Measurements from ENCODE around the gene GPR119. TPM values are rescaled to one million over a fixed set of nuclear protein-coding genes. Genes with fewer than 3 reads are reported as not detected.

GPR119 gene
- total and polyA plus RNA-seq, 2 of the 4 experiments (the other 2 are of a cell fraction), result not detected

GRCh38 chrX:130351567-130351966 lies 33.9 kb downstream of the GPR119 start:
- Histone ChIP-seq H3K79me1 (ENCODE audit: low read depth in 1 of 2, low read length in 2 of 2) (no peaks in the 10 kb centered on the region), H3K4me3 (ENCODE audit: insufficient read depth, low read depth, low read length) (no peak overlapping the region), H2BK5ac (ENCODE audit: low read depth, low read length, poor library complexity, severe bottlenecking) (no peak overlapping the region), H3K56ac (ENCODE audit: extremely low read depth, insufficient read depth, low read length) (no peak overlapping the region), H2BK120ac (ENCODE audit: low read depth, low read length) (no peak overlapping the region), H4K8ac (ENCODE audit: low read depth in 2 of 2, low read length in 2 of 2) (no peak overlapping the region), H3K18ac (ENCODE audit: low read depth, low read length) (no peak overlapping the region), H3K4me1 (ENCODE audit: control insufficient read depth, insufficient read depth, low read length) (no peaks in the 10 kb centered on the region), H3K27me3 (ENCODE audit: control insufficient read depth, insufficient read depth, low read length) (no peaks in the 10 kb centered on the region), H3K4ac (ENCODE audit: low read depth, low read length) (no peak overlapping the region), H2BK20ac (ENCODE audit: low read depth, low read length) (no peak overlapping the region), H2AK9ac (replicated peaks; ENCODE audit: low read depth, low read length, poor library complexity) (no peak overlapping the region), H3K36me3 (ENCODE audit: control insufficient read depth, insufficient read depth, low read length) (no peaks in the 10 kb centered on the region), H3K9me1 (ENCODE audit: insufficient read depth, low read length) (no peaks in the 10 kb centered on the region), H3K4me2 (ENCODE audit: low read depth, low read length) (no peak overlapping the region), H2AK5ac (ENCODE audit: low read depth, low read length) (no peak overlapping the region), H2AFZ (replicated peaks; ENCODE audit: low read length, poor library complexity) (no peak overlapping the region), H4K5ac (ENCODE audit: low read depth, low read length) (no peak overlapping the region), H3K9me3 (ENCODE audit: control insufficient read depth, insufficient read depth, low read length) (no peaks in the 10 kb centered on the region), H3K9ac (ENCODE audit: low read depth, low read length) (no peak overlapping the region), H4K91ac (ENCODE audit: insufficient read depth, low read depth, low read length) (no peak overlapping the region), H3K23ac (ENCODE audit: low read depth, low read length) (no peak overlapping the region), H2BK15ac (ENCODE audit: low read depth, low read length) (no peak overlapping the region), H3K14ac (replicated peaks; ENCODE audit: low read depth, low read length) (no peak overlapping the region), H4K20me1 (ENCODE audit: insufficient read depth, low read length) (no peaks in the 10 kb centered on the region), H3K27ac (ENCODE audit: insufficient read depth, low read length) (no peak overlapping the region)
- dilution Hi-C loops (cut with HindIII; ENCODE audit: low sequenced_read_pairs, unreplicated experiment), result no loop called here
- intact Hi-C loops (cut with micrococcal nuclease), result no loop called here
- in situ Hi-C loops (cut with MboI; ENCODE audit: low sequenced_read_pairs), result no loop called here
- no peak for TF ChIP-seq ELK1 (IDR thresholded peaks at IDR 0.05; ENCODE audit: borderline replicate concordance, low read depth, low read length)
- DNase-seq, result no peak
- POLR2A ChIA-PET (ENCODE audit: unreplicated experiment), result no interaction called here
- no TSS peak for BruUV-seq (replicated peaks)
- no peak for ATAC-seq (ENCODE audit: low read depth)
- CTCF ChIA-PET, result no interaction called here
- WGBS, 2 experiments (ENCODE audit: extremely low coverage in 2 of 2, insufficient read length in 1 of 2), result no CpG with 5 or more reads among the region's 3 CpGs

Measured in IMR-90 (cell line).